Panc1 (cell line): ENCODE data around the gene RXRB. TPM values are rescaled to one million over a fixed set of nuclear protein-coding genes. Genes with fewer than 3 reads are reported as not detected.

Experiments
- ATAC-seq: fragments of 200-7000 bp; cut with Tn5 transposase; 2 replicates; pipeline ENCODE4 v1.9.1; 2020; ENCODE audit warnings: mild to moderate bottlenecking, moderate library complexity
- BruUV-seq: library from RNA; stranded (reverse); fragments of 400-500 nt; replicated peaks from 2 replicates; lab custom pipeline; 2021; lab: Mats Ljungman, UMichigan
- CTCF ChIA-PET: fragments of 300-600 bp; sonication (Branson Sonifier 250); formaldehyde crosslinking; loops from one replicate; lab custom pipeline; 2022; ENCODE audit warnings: antibody characterized with exemption; lab: Charles Lee
- POLR2A ChIA-PET: fragments of 300-600 bp; sonication (Branson Sonifier 250); formaldehyde crosslinking; loops from one replicate; lab custom pipeline; 2022; ENCODE audit warnings: antibody characterized with exemption; lab: Charles Lee
- DNase-seq: peaks from one replicate; pipeline ENCODE4 v3.0.0-alpha.2; 2010; ENCODE audit warnings: low read depth, low spot score
- H3K27ac ChIP-seq: 2 replicates; pipeline ENCODE4 v1.5.1; 2011; ENCODE audit warnings: mild to moderate bottlenecking, low read length, inconsistent platforms
- H3K27me3 ChIP-seq: fragments of 200-500 bp; sonication (Bioruptor generic); 2 replicates; pipeline ENCODE4 v1.6.0; 2014; ENCODE audit warnings: low read length, inconsistent platforms; ENCODE audit not compliant: control insufficient read depth, insufficient read depth
- H3K36me3 ChIP-seq: fragments of 200-500 bp; sonication (Bioruptor generic); 2 replicates; pipeline ENCODE4 v1.5.1; 2014; ENCODE audit warnings: inconsistent platforms, mild to moderate bottlenecking, low read length, moderate library complexity; ENCODE audit not compliant: control insufficient read depth, insufficient read depth
- H3K4me1 ChIP-seq: 2 replicates; pipeline ENCODE4 v1.5.1; 2011; ENCODE audit warnings: inconsistent platforms, mild to moderate bottlenecking, low read length, moderate library complexity; ENCODE audit not compliant: control insufficient read depth, insufficient read depth
- H3K4me3 ChIP-seq, 2 experiments: 2 replicates each; pipeline ENCODE4 v1.5.1; 2011 to 2012; ENCODE audit warnings: low read depth in 2 of 2, low read length in 2 of 2, mild to moderate bottlenecking in 2 of 2, inconsistent platforms in 1 of 2, moderate library complexity in 1 of 2
- H3K9me3 ChIP-seq: fragments of 200-500 bp; sonication (Bioruptor generic); 2 replicates; pipeline ENCODE4 v1.5.1; 2014; ENCODE audit warnings: low read depth, mild to moderate bottlenecking, inconsistent platforms, low read length, moderate library complexity; ENCODE audit not compliant: control insufficient read depth, insufficient read depth
- POLR2AphosphoS5 ChIP-seq: IDR thresholded peaks from 2 replicates; pipeline ENCODE4 v1.6.1; 2012; ENCODE audit warnings: mild to moderate bottlenecking, low read depth, low read length, moderate library complexity
- SIN3A ChIP-seq: IDR thresholded peaks from 2 replicates; pipeline ENCODE4 v1.6.1; 2012; ENCODE audit warnings: low read depth, mild to moderate bottlenecking, low read length, moderate library complexity, borderline replicate concordance; ENCODE audit not compliant: insufficient read depth
- TCF7L2 ChIP-seq: IDR thresholded peaks from 2 replicates; pipeline ENCODE4 v1.6.1; 2011; ENCODE audit warnings: mild to moderate bottlenecking, low read depth, low read length, inconsistent platforms
- in situ Hi-C: cut with HindIII; loops from 2 replicates; pipeline ENCODE4 v1.10.0; 2016; ENCODE audit warnings: low sequenced_read_pairs, low pct_unique_long_range_greater_than_20kb
- intact Hi-C: fragments of 100-400 bp; cut with micrococcal nuclease; formaldehyde crosslinking; loops from one replicate; pipeline ENCODE4 v1.10.0; 2022; ENCODE audit not compliant: unreplicated experiment
- total RNA-seq: library from RNA; stranded (reverse); gene quantifications from one replicate; pipeline ENCODE4 v1.2.1, GENCODE V29; 2021; ENCODE audit not compliant: unreplicated experiment
- TF ChIP-seq, protein P1 (sequence below): fragments of 450-650 bp; IDR thresholded peaks from 2 replicates; pipeline ENCODE4 v1.5.1; 2017; ENCODE audit warnings: mild to moderate bottlenecking
- TF ChIP-seq, protein P2 (sequence below), 2 experiments: IDR thresholded peaks; 2 replicates each; pipeline ENCODE4 v1.6.1; 2011 to 2012; ENCODE audit warnings: low read depth in 2 of 2, control low read depth in 1 of 2, low read length in 1 of 2, mild to moderate bottlenecking in 1 of 2, moderate library complexity in 1 of 2; ENCODE audit not compliant: insufficient read depth in 1 of 2

RXRB gene
- total RNA-seq, 1 experiment from 2014 or later, result 27.4 TPM

DNA sequence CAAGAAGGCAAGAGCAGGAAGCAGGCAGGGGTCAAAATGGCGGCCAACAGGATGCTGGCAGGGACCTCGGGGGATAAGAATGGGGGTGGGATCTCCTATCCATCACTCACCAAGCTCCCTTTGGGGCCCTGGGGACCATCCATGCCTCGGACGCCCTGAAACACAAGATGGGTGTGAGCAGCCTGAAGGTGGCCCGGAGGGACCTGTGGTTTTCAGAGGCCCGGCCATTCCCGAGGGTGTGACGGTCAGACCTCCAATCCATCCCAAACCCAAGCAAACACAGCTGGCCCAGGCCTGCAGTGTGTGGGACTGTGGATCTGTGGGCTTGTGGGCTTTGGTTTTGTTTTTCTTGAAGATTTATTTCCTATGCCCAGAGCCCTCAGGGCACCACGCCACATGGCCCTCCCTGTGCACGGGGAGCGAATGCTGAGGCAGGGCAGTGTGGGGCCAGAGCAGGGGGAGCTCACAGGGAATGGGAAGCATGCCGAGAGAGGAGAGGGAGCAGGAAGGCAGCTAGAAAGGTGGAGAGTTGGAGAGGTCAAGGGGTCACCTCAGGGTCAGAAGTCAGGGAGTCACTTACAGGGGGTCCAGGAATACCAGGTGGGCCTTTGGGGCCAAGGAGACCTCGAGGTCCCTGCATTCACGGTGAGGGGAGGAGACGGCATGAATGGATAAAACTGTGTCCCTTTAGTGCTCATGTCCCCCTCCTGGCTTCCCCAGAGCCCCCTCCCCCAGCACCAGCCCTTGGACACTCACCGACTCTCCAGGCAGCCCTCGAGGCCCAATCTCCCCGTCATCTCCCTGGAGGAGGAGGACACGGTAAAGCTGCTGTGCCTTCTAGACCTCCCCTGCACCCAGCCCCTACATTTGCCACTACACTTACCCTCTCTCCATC, 22.7 kb downstream of the RXRB start:
- H3K4me1 ChIP-seq, result peaks cover under 1% of the 10 kb centered on the region
- intact Hi-C loops (loop anchor here (10.0 kb wide), 2 partner anchors 53 to 163 kb away; no protein-coding TSS in a partner anchor), in situ Hi-C loops (no loop called here)
- H3K4me3 ChIP-seq, result no peak overlapping the region
- H3K9me3 ChIP-seq, result no peaks in the 10 kb centered on the region
- H3K36me3 ChIP-seq, result no peaks in the 10 kb centered on the region
- DNase-seq (no peak), ATAC-seq (no peak)
- ChIA-PET CTCF (no interaction called here), POLR2A (no interaction called here)
- no peaks in the 10 kb centered on the region for H3K27me3 ChIP-seq
- TF ChIP-seq SIN3A (no peak), POLR2AphosphoS5 (no peak), TCF7L2 (no peak)
- TF ChIP-seq, protein P1, sequence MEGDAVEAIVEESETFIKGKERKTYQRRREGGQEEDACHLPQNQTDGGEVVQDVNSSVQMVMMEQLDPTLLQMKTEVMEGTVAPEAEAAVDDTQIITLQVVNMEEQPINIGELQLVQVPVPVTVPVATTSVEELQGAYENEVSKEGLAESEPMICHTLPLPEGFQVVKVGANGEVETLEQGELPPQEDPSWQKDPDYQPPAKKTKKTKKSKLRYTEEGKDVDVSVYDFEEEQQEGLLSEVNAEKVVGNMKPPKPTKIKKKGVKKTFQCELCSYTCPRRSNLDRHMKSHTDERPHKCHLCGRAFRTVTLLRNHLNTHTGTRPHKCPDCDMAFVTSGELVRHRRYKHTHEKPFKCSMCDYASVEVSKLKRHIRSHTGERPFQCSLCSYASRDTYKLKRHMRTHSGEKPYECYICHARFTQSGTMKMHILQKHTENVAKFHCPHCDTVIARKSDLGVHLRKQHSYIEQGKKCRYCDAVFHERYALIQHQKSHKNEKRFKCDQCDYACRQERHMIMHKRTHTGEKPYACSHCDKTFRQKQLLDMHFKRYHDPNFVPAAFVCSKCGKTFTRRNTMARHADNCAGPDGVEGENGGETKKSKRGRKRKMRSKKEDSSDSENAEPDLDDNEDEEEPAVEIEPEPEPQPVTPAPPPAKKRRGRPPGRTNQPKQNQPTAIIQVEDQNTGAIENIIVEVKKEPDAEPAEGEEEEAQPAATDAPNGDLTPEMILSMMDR, result no peak
- TF ChIP-seq, protein P2, sequence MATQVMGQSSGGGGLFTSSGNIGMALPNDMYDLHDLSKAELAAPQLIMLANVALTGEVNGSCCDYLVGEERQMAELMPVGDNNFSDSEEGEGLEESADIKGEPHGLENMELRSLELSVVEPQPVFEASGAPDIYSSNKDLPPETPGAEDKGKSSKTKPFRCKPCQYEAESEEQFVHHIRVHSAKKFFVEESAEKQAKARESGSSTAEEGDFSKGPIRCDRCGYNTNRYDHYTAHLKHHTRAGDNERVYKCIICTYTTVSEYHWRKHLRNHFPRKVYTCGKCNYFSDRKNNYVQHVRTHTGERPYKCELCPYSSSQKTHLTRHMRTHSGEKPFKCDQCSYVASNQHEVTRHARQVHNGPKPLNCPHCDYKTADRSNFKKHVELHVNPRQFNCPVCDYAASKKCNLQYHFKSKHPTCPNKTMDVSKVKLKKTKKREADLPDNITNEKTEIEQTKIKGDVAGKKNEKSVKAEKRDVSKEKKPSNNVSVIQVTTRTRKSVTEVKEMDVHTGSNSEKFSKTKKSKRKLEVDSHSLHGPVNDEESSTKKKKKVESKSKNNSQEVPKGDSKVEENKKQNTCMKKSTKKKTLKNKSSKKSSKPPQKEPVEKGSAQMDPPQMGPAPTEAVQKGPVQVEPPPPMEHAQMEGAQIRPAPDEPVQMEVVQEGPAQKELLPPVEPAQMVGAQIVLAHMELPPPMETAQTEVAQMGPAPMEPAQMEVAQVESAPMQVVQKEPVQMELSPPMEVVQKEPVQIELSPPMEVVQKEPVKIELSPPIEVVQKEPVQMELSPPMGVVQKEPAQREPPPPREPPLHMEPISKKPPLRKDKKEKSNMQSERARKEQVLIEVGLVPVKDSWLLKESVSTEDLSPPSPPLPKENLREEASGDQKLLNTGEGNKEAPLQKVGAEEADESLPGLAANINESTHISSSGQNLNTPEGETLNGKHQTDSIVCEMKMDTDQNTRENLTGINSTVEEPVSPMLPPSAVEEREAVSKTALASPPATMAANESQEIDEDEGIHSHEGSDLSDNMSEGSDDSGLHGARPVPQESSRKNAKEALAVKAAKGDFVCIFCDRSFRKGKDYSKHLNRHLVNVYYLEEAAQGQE (IDR thresholded peaks at IDR 0.05; ENCODE audit: insufficient read depth in 1 of 2, low read depth in 2 of 2, low read length in 1 of 2), result no peak
- BruUV-seq, result no TSS peak
- H3K27ac ChIP-seq, result no peak overlapping the region

GRCh38 chr6:33176906-33177305, 23.6 kb downstream of the RXRB start:
- POLR2A ChIA-PET, result no interaction called here
- TF ChIP-seq, protein P2 (IDR thresholded peaks at IDR 0.05; ENCODE audit: insufficient read depth in 1 of 2, low read depth in 2 of 2, low read length in 1 of 2), result no peak
- TF ChIP-seq, protein P1, result no peak
- TF ChIP-seq SIN3A (no peak), POLR2AphosphoS5 (no peak), TCF7L2 (no peak)
- DNase-seq (no peak), ATAC-seq (no peak)
- no peaks in the 10 kb centered on the region for H3K9me3 ChIP-seq
- H3K4me1 ChIP-seq, result peaks cover 6% of the 10 kb centered on the region
- in situ Hi-C loops, result no loop called here
- H3K4me3 ChIP-seq, result no peak overlapping the region
- no TSS peak for BruUV-seq
- intact Hi-C loops, result loop anchor here (10.0 kb wide), 2 partner anchors 52 to 162 kb away; no protein-coding TSS in a partner anchor
- no peak overlapping the region for H3K27ac ChIP-seq
- CTCF ChIA-PET, result no interaction called here
- H3K36me3 ChIP-seq, result no peaks in the 10 kb centered on the region
- no peaks in the 10 kb centered on the region for H3K27me3 ChIP-seq
